GM12878 (cell line): ENCODE results near the gene TSHZ3. TPM values are rescaled to one million over a fixed set of nuclear protein-coding genes. Genes with fewer than 3 reads are reported as not detected.

Experiments
- ATAC-seq: fragments of 200-7000 bp; cut with Tn5 transposase; 3 replicates; pipeline ENCODE4 v1.9.1; 2020; ENCODE audit warnings: mild to moderate bottlenecking, moderate library complexity
- BruUV-seq: library from RNA; stranded (reverse); fragments of 400-500 nt; replicated peaks from 2 replicates; lab custom pipeline; 2021; lab: Mats Ljungman, UMichigan
- CTCF ChIA-PET: fragments of 300-600 bp; sonication (Branson Sonifier 250); formaldehyde crosslinking; extraction: SDS; loops from one replicate; lab custom pipeline; 2021; ENCODE audit warnings: inconsistent platforms; lab: Yijun Ruan, JAX
- POLR2A ChIA-PET: fragments of 350-600 bp; formaldehyde crosslinking; extraction: SDS; loops from one replicate; lab custom pipeline; 2021; ENCODE audit warnings: inconsistent platforms; lab: Charles Lee
- RAD21 ChIA-PET: fragments of 300-600 bp; sonication (Branson Sonifier 250); formaldehyde crosslinking; loops from one replicate; lab custom pipeline; 2023; ENCODE audit warnings: antibody characterized with exemption; ENCODE audit not compliant: unreplicated experiment; lab: Charles Lee
- SMC1A ChIA-PET: fragments of 300-600 bp; sonication (Branson Sonifier 250); formaldehyde crosslinking; loops from one replicate; lab custom pipeline; 2023; ENCODE audit not compliant: unreplicated experiment, uncharacterized antibody; lab: Charles Lee
- DNase-seq: peaks from one replicate; pipeline ENCODE4 v3.0.0-alpha.2; 2011; ENCODE audit warnings: low read depth, low spot score
- FAIRE-seq: peaks from 3 replicates; lab custom pipeline; 2011; peaks lifted over from hg19 to GRCh38; lab: Jason Lieb, UNC
- H2AFZ ChIP-seq: 2 replicates; pipeline ENCODE4 v1.6.0; 2011; ENCODE audit warnings: low read depth, low read length, control low read depth; ENCODE audit not compliant: control insufficient read depth
- H3K27ac ChIP-seq: 2 replicates; pipeline ENCODE4 v1.5.1; 2011; ENCODE audit warnings: control low read depth; ENCODE audit not compliant: control insufficient read depth, insufficient read depth
- H3K27me3 ChIP-seq, 2 experiments: replicated peaks in 1 of 2; 2 replicates each; pipeline versions ENCODE4 v1.6.0 to v1.6.1; 2011; ENCODE audit warnings: low read length in 1 of 2; ENCODE audit not compliant: control insufficient read depth in 2 of 2, insufficient read depth in 2 of 2
- H3K36me3 ChIP-seq, 2 experiments: 2 replicates each; pipeline ENCODE4 v1.5.1; 2011; ENCODE audit warnings: low read length in 1 of 2; ENCODE audit not compliant: control insufficient read depth in 2 of 2, insufficient read depth in 2 of 2
- H3K4me1 ChIP-seq: 2 replicates; pipeline ENCODE4 v1.6.1; 2011; ENCODE audit warnings: mild to moderate bottlenecking, low read length, moderate library complexity, mixed read lengths; ENCODE audit not compliant: control insufficient read depth, insufficient read depth
- H3K4me2 ChIP-seq: 2 replicates; pipeline ENCODE4 v1.6.0; 2011; ENCODE audit warnings: control low read depth; ENCODE audit not compliant: control insufficient read depth, insufficient read depth
- H3K4me3 ChIP-seq: fragments of 200-600 bp; sonication (generic); 2 replicates; pipeline ENCODE4 v1.5.1; 2016
- H3K79me2 ChIP-seq: 2 replicates; pipeline ENCODE4 v1.6.0; 2011; ENCODE audit warnings: low read length; ENCODE audit not compliant: control insufficient read depth, insufficient read depth
- H3K9ac ChIP-seq: 2 replicates; pipeline ENCODE4 v1.8.0; 2011; ENCODE audit warnings: low read length, control low read depth, mixed read lengths; ENCODE audit not compliant: control insufficient read depth, insufficient read depth
- H3K9me3 ChIP-seq: replicated peaks from 3 replicates; pipeline ENCODE4 v1.5.1; 2011; ENCODE audit warnings: mild to moderate bottlenecking, low read length; ENCODE audit not compliant: control insufficient read depth, insufficient read depth
- H4K20me1 ChIP-seq: 2 replicates; pipeline ENCODE4 v1.6.0; 2011; ENCODE audit not compliant: control insufficient read depth, insufficient read depth
- ATF7 ChIP-seq: fragments of 450-650 bp; IDR thresholded peaks from 2 replicates; pipeline ENCODE4 v1.6.1; 2016; ENCODE audit warnings: low read depth, mild to moderate bottlenecking
- CHD2 ChIP-seq: IDR thresholded peaks from 2 replicates; pipeline ENCODE4 v1.6.1; 2011; ENCODE audit warnings: low read depth, low read length, improper control_type of control experiment, borderline replicate concordance
- DPF2 ChIP-seq: fragments of 450-650 bp; IDR thresholded peaks from 2 replicates; pipeline ENCODE4 v1.6.1; 2017; ENCODE audit warnings: mild to moderate bottlenecking
- EGR1 ChIP-seq, 2 experiments: IDR thresholded peaks; 1 replicate in 1 of 2; 2 replicates in 1 of 2; pipeline ENCODE4 v1.6.1; 2011 to 2012; ENCODE audit warnings: low read depth in 2 of 2, low read length in 2 of 2, borderline replicate concordance in 1 of 2, mild to moderate bottlenecking in 1 of 2, moderate library complexity in 1 of 2
- EP300 ChIP-seq, 2 experiments: fragments of 150-350 bp in 1 of 2; IDR thresholded peaks; 2 replicates each; pipeline ENCODE4 v1.6.1; 2011 to 2012; ENCODE audit warnings: low read depth in 2 of 2, low read length in 2 of 2, borderline replicate concordance in 1 of 2, improper control_type of control experiment in 1 of 2, inconsistent platforms in 1 of 2; ENCODE audit not compliant: control insufficient read depth in 1 of 2
- IKZF2 ChIP-seq, 2 experiments: fragments of 450-650 bp; IDR thresholded peaks; 2 replicates each; pipeline ENCODE4 v1.6.1; 2017; ENCODE audit warnings: mild to moderate bottlenecking in 2 of 2, moderate library complexity in 2 of 2
- KAT2A ChIP-seq: conservative IDR thresholded peaks from 2 replicates; pipeline ENCODE4 v1.6.1; 2011; ENCODE audit warnings: low read depth, low read length; ENCODE audit not compliant: control insufficient read depth
- KDM1A ChIP-seq: fragments of 200-600 bp; sonication (generic); IDR thresholded peaks from 2 replicates; pipeline ENCODE4 v1.6.1; 2016; ENCODE audit warnings: borderline replicate concordance
- MTA2 ChIP-seq: fragments of 450-650 bp; IDR thresholded peaks from 2 replicates; pipeline ENCODE4 v1.6.1; 2016; ENCODE audit warnings: low read depth, mild to moderate bottlenecking, moderate library complexity
- MYB ChIP-seq: fragments of 150-350 bp; IDR thresholded peaks from 2 replicates; pipeline ENCODE4 v1.6.1; 2014; ENCODE audit warnings: mild to moderate bottlenecking, low read depth, low read length, borderline replicate concordance
- NFYA ChIP-seq: IDR thresholded peaks from 2 replicates; pipeline ENCODE4 v1.6.1; 2011; ENCODE audit warnings: low read depth, mild to moderate bottlenecking, low read length, improper control_type of control experiment, borderline replicate concordance
- NFYB ChIP-seq: IDR thresholded peaks from 2 replicates; pipeline ENCODE4 v1.6.1; 2011; ENCODE audit warnings: low read depth, mild to moderate bottlenecking, low read length, improper control_type of control experiment, moderate library complexity; ENCODE audit not compliant: insufficient read depth
- NR2C2 ChIP-seq: IDR thresholded peaks from 2 replicates; pipeline ENCODE4 v1.6.1; 2011; ENCODE audit warnings: borderline replicate concordance, low read depth; ENCODE audit not compliant: control insufficient read depth, insufficient read length
- NRF1 ChIP-seq: conservative IDR thresholded peaks from 2 replicates; pipeline ENCODE4 v1.6.1; 2011; ENCODE audit warnings: mild to moderate bottlenecking, low read depth, low read length, improper control_type of control experiment
- PAX8 ChIP-seq: fragments of 450-650 bp; IDR thresholded peaks from 2 replicates; pipeline ENCODE4 v1.6.1; 2017; ENCODE audit warnings: mild to moderate bottlenecking, moderate library complexity
- POLR2AphosphoS2 ChIP-seq: IDR thresholded peaks from 2 replicates; pipeline ENCODE4 v1.6.1; 2011; ENCODE audit warnings: low read depth, mild to moderate bottlenecking, low read length, improper control_type of control experiment, moderate library complexity
- POLR2AphosphoS5 ChIP-seq: IDR thresholded peaks from 2 replicates; pipeline ENCODE4 v1.6.1; 2011; ENCODE audit warnings: mild to moderate bottlenecking, low read length, inconsistent platforms
- RAD51 ChIP-seq: fragments of 450-650 bp; IDR thresholded peaks from 2 replicates; pipeline ENCODE4 v1.6.1; 2016; ENCODE audit warnings: moderate library complexity, mild to moderate bottlenecking, inconsistent platforms
- SMAD1 ChIP-seq: fragments of 450-650 bp; IDR thresholded peaks from 2 replicates; pipeline ENCODE4 v1.6.1; 2018; ENCODE audit warnings: mild to moderate bottlenecking, low read depth; ENCODE audit not compliant: partially characterized antibody
- SP1 ChIP-seq: IDR thresholded peaks from one replicate; pipeline ENCODE4 v1.6.1; 2011; ENCODE audit warnings: low read depth, low read length
- SREBF2 ChIP-seq: IDR thresholded peaks from 2 replicates; pipeline ENCODE4 v1.6.1; 2012; ENCODE audit warnings: mild to moderate bottlenecking, low read length
- TCF3 ChIP-seq: IDR thresholded peaks from 2 replicates; pipeline ENCODE4 v1.6.1; 2012; ENCODE audit warnings: low read depth, mild to moderate bottlenecking, low read length, borderline replicate concordance; ENCODE audit not compliant: insufficient read depth
- ZNF384 ChIP-seq: IDR thresholded peaks from 2 replicates; pipeline ENCODE4 v1.6.1; 2012; ENCODE audit warnings: low read depth, mild to moderate bottlenecking, low read length, improper control_type of control experiment, borderline replicate concordance
- ZSCAN29 ChIP-seq: fragments of 450-650 bp; IDR thresholded peaks from 2 replicates; pipeline ENCODE4 v1.6.1; 2017; ENCODE audit warnings: mild to moderate bottlenecking, moderate library complexity
- WGBS: methylation state at CpG from one replicate; pipeline ENCODE4 v1.1.6; 2016; ENCODE audit warnings: low lambda C conversion rate; ENCODE audit not compliant: insufficient replicate concordance, insufficient coverage; ENCODE audit errors: missing lambda C conversion rate; 5-methylcytosine and 5-hydroxymethylcytosine counted together
- in situ Hi-C: fragments of 300-500 bp; cut with MboI; formaldehyde crosslinking; loops from 9 replicates; pipeline ENCODE4 v1.14.3; 2018; ENCODE audit warnings: mixed read lengths
- intact Hi-C: fragments of 100-400 bp; cut with micrococcal nuclease; formaldehyde crosslinking; loops from one replicate; pipeline ENCODE4 v1.14.2; 2022; ENCODE audit not compliant: unreplicated experiment
- polyA plus RNA-seq, 11 experiments: library from polyadenylated mRNA; depleted of rRNA in 4 of 11; unstranded in 6 of 11; stranded (reverse) in 5 of 11; fragments of >200 nt; fragmentation: Nextera tagmentation in 4 of 11; fragmentation: Illumina TruSeq in 1 of 11; extraction: Ambion mirVana in 4 of 11; extraction: Trizol in 1 of 11; gene quantifications; 1 replicate in 1 of 11; 2 replicates in 10 of 11; pipeline versions ENCODE4 v1.2.1 to v1.2.3, GENCODE V29; 2011 to 2016; ENCODE audit warnings: inconsistent platforms in 2 of 11, missing spikeins in 2 of 11, low read depth in 1 of 11
- total RNA-seq, 4 experiments: library from RNA; depleted of rRNA in 3 of 4; stranded (reverse); fragments of >200 nt in 3 of 4; fragmentation: Illumina TruSeq in 1 of 4; extraction: Trizol in 1 of 4; gene quantifications; 2 replicates each; pipeline versions ENCODE4 v1.2.1 to v1.2.3, GENCODE V29; 2013 to 2021
- TF ChIP-seq, protein P1 (sequence below): IDR thresholded peaks from 2 replicates; pipeline ENCODE4 v1.6.1; 2011; ENCODE audit warnings: mild to moderate bottlenecking, low read depth, low read length, moderate library complexity; ENCODE audit not compliant: insufficient replicate concordance

The TSHZ3 gene
- total and polyA plus RNA-seq, 10 of the 15 experiments (the other 5 are each of a cell fraction or from before 2014, with no cell fraction given) = 0.23 TPM; not detected in 9

DNA sequence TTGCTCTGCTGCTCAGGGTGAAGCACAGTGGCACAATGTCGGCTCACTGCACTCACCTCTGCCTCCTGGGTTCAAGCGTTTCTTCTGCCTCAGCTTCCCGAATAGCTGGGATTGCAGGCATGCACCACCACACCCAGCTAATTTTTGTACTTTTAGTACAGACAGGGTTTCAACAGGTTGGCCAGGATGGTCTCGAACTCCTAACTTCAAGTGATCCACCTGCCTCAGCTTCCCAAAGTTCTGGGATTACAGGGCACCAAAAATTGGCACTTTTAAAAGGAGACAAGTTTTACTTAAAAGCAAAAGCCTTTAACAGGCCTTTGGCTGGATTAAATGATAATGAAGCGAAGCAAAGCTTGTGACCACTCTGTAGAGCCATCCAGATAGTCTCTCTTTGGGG lies 12.5 kb upstream of the TSHZ3 start (continued):
- TF ChIP-seq, protein P1, sequence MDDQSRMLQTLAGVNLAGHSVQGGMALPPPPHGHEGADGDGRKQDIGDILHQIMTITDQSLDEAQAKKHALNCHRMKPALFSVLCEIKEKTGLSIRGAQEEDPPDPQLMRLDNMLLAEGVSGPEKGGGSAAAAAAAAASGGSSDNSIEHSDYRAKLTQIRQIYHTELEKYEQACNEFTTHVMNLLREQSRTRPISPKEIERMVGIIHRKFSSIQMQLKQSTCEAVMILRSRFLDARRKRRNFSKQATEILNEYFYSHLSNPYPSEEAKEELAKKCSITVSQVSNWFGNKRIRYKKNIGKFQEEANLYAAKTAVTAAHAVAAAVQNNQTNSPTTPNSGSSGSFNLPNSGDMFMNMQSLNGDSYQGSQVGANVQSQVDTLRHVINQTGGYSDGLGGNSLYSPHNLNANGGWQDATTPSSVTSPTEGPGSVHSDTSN = no peak
- no peak for TF ChIP-seq IKZF2 (IDR thresholded peaks at IDR 0.05)
- no peak for TF ChIP-seq POLR2AphosphoS5
- TF ChIP-seq NRF1 = no peak
- no peak for TF ChIP-seq NFYA
- TF ChIP-seq EP300 (IDR thresholded peaks at IDR 0.05; ENCODE audit: borderline replicate concordance in 1 of 2, control insufficient read depth in 1 of 2, low read depth in 2 of 2, low read length in 2 of 2) = no peak
- no peak for TF ChIP-seq SMAD1

DNA sequence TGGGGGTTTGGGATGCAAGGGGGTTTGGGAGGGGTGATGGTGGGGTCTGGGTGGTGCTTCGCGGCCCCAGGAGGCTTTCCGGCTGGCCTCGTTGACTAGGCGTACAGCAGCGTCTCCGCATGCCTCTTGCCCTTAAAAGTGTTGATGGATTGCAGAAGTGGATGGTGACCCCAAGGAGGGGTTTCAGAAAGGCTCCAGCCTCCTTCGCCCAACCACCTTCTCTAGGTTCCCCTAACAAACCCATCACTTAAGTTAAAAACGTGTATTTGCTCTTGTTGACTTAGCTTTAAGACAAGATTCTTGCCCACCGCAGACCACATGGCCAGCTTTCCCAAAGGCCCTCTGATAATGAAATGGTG lies 8.1 kb upstream of the TSHZ3 start:
- H2AFZ ChIP-seq = no peak overlapping the region
- H3K27me3 ChIP-seq = no peaks in the 10 kb centered on the region
- intact Hi-C loops (no loop called here), in situ Hi-C loops (no loop called here)
- H3K79me2 ChIP-seq = no peaks in the 10 kb centered on the region
- H3K27ac ChIP-seq = no peak overlapping the region
- no peak for FAIRE-seq
- CTCF ChIA-PET = no interaction called here
- BruUV-seq = no TSS peak
- no peak overlapping the region for H3K4me3 ChIP-seq
- SMC1A ChIA-PET = no interaction called here
- no peak overlapping the region for H3K9ac ChIP-seq
- 62% methylated on average over 8 of the region's 10 CpGs for WGBS
- H3K36me3 ChIP-seq = no peaks in the 10 kb centered on the region
- no peak for ATAC-seq
- POLR2A ChIA-PET = no interaction called here
- H3K9me3 ChIP-seq = no peaks in the 10 kb centered on the region; the same call in 2 of the 3 replicates
- RAD21 ChIA-PET = no interaction called here
- H3K4me1 ChIP-seq = no peaks in the 10 kb centered on the region
- H3K4me2 ChIP-seq = no peak overlapping the region
- no peaks in the 10 kb centered on the region for H4K20me1 ChIP-seq
- DNase-seq = no peak
- TF ChIP-seq SREBF2 (no peak), TCF3 (no peak), CHD2 (no peak), NR2C2 (no peak), ZSCAN29 (no peak), MYB (no peak), KDM1A (no peak), SP1 (no peak), MTA2 (no peak), KAT2A (no peak), DPF2 (no peak), ZNF384 (no peak), ATF7 (no peak), NFYB (no peak), POLR2AphosphoS2 (no peak), PAX8 (no peak), IKZF2 (IDR thresholded peaks at IDR 0.05) (no peak), RAD51 (no peak), EGR1 (IDR thresholded peaks at IDR 0.05; ENCODE audit: borderline replicate concordance in 1 of 2, low read depth in 2 of 2, low read length in 2 of 2) (no peak)
